ENCODE data around the gene CA9. TPM values are rescaled to one million over a fixed set of nuclear protein-coding genes. Genes with fewer than 3 reads are reported as not detected.

Gene CA9
- total and polyA plus RNA-seq, 2 donors (not counting 3 experiments of a cell fraction or from before 2014, with no cell fraction given): 0.18 TPM; not detected in 1

GRCh38 chr9:35666549-35666948 lies 7.2 kb upstream of the CA9 start:
- no TSS peak for BruUV-seq (replicated peaks)
- H2AFZ ChIP-seq (ENCODE audit: low read depth, low read length): no peak overlapping the region
- H3K79me2 ChIP-seq (ENCODE audit: control insufficient read depth, insufficient read depth, low read length): no peaks in the 10 kb centered on the region
- no peak overlapping the region for H3K4me3 ChIP-seq (replicated peaks in 1 of 3; ENCODE audit: insufficient read depth in 1 of 3, low read depth in 1 of 3, low read length in 3 of 3)
- intact Hi-C loops (cut with micrococcal nuclease): no loop called here
- no peak for FAIRE-seq
- dilution Hi-C loops (cut with MboI; ENCODE audit: extremely low pct_ligation_motif_present, low sequenced_read_pairs): no loop called here
- no peaks in the 10 kb centered on the region for H4K20me1 ChIP-seq (replicated peaks; ENCODE audit: control insufficient read depth, extremely low read depth, insufficient read depth, low read length)
- CTCF ChIA-PET: interaction anchor here (1.1 kb wide), 1 partner anchor 9 kb away, joined by 4 read pairs; no protein-coding TSS in a partner anchor
- H3K9me3 ChIP-seq (replicated peaks; ENCODE audit: control insufficient read depth, insufficient read depth, low read length): no peaks in the 10 kb centered on the region
- no peak overlapping the region for H3K27ac ChIP-seq (ENCODE audit: insufficient read depth, low read depth, low read length)
- no peak overlapping the region for H3K9ac ChIP-seq (replicated peaks; ENCODE audit: extremely low read depth, insufficient read depth, low read length)
- POLR2A ChIA-PET: no interaction called here
- H3K27me3 ChIP-seq (ENCODE audit: control insufficient read depth in 2 of 2, insufficient read depth in 2 of 2, low read length in 2 of 2): no peaks in the 10 kb centered on the region
- DNase-seq (ENCODE audit: low read depth, low spot score): no peak
- no peak overlapping the region for H3K4me2 ChIP-seq (ENCODE audit: insufficient read depth, low read length)
- H3K9me1 ChIP-seq (replicated peaks; ENCODE audit: control insufficient read depth, extremely low read depth, insufficient read depth, low read length): no peaks in the 10 kb centered on the region
- no peaks in the 10 kb centered on the region for H3K36me3 ChIP-seq (ENCODE audit: control insufficient read depth in 2 of 2, extremely low read depth in 1 of 2, insufficient read depth in 2 of 2, low read length in 2 of 2)
- H3K4me1 ChIP-seq (ENCODE audit: control insufficient read depth, extremely low read depth, insufficient read depth, low read length): peaks cover 18% of the 10 kb centered on the region
- TF ChIP-seq MYC (IDR thresholded peaks at IDR 0.05; ENCODE audit: low read depth, low read length): no peak
- TF ChIP-seq, protein P1, sequence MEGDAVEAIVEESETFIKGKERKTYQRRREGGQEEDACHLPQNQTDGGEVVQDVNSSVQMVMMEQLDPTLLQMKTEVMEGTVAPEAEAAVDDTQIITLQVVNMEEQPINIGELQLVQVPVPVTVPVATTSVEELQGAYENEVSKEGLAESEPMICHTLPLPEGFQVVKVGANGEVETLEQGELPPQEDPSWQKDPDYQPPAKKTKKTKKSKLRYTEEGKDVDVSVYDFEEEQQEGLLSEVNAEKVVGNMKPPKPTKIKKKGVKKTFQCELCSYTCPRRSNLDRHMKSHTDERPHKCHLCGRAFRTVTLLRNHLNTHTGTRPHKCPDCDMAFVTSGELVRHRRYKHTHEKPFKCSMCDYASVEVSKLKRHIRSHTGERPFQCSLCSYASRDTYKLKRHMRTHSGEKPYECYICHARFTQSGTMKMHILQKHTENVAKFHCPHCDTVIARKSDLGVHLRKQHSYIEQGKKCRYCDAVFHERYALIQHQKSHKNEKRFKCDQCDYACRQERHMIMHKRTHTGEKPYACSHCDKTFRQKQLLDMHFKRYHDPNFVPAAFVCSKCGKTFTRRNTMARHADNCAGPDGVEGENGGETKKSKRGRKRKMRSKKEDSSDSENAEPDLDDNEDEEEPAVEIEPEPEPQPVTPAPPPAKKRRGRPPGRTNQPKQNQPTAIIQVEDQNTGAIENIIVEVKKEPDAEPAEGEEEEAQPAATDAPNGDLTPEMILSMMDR (IDR thresholded peaks at IDR 0.05; ENCODE audit: extremely low read depth in 1 of 2, insufficient read depth in 1 of 2, low read depth in 1 of 2, low read length in 2 of 2): no peak
- TF ChIP-seq POLR2A (IDR thresholded peaks at IDR 0.05; ENCODE audit: low read depth, low read length): no peak
- TF ChIP-seq JUN (IDR thresholded peaks at IDR 0.05; ENCODE audit: borderline replicate concordance, insufficient read depth, insufficient read length, low read depth): no peak
- TF ChIP-seq, protein P2, sequence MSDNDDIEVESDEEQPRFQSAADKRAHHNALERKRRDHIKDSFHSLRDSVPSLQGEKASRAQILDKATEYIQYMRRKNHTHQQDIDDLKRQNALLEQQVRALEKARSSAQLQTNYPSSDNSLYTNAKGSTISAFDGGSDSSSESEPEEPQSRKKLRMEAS (IDR thresholded peaks at IDR 0.05; ENCODE audit: insufficient read depth, insufficient read length): no peak
- TF ChIP-seq EZH2 (IDR thresholded peaks at IDR 0.05; ENCODE audit: borderline replicate concordance, low read depth, low read length, severe bottlenecking): no peak
- TF ChIP-seq POLR2AphosphoS5 (IDR thresholded peaks at IDR 0.05; ENCODE audit: insufficient read depth, low read depth, low read length): no peak
- no peak for TF ChIP-seq GATA2 (IDR thresholded peaks at IDR 0.05; ENCODE audit: insufficient read depth, insufficient read length, low read depth, low read length)
- no peak for TF ChIP-seq FOS (IDR thresholded peaks at IDR 0.05; ENCODE audit: borderline replicate concordance, insufficient read depth, low read length)
